ENCODE measurements around the gene ZNF474.

ZNF474 gene

GRCh38 chr5:122112733-122113558 lies 16.4 kb upstream of the ZNF474 start:
- Histone ChIP-seq H3K9me3 (ENCODE audit: control insufficient read depth, low read length) (no peaks in the 10 kb centered on the region), H3K4me1 (no peaks in the 10 kb centered on the region), H3K9ac (no peak overlapping the region), H3K27me3 (ENCODE audit: control insufficient read depth, insufficient read depth, low read length) (no peaks in the 10 kb centered on the region), H3K79me2 (no peaks in the 10 kb centered on the region), H3K4me2 (ENCODE audit: low read length) (no peak overlapping the region), H3K27ac (no peak overlapping the region), H3K4me3 (ENCODE audit: low read depth, low read length) (no peak overlapping the region), H2AFZ (no peak overlapping the region), H3K36me3 (ENCODE audit: control insufficient read depth, insufficient read depth, low read length) (no peaks in the 10 kb centered on the region)
- TF ChIP-seq CTCF (IDR thresholded peaks at IDR 0.05), result no peak

- H3K9ac ChIP-seq, result no peak overlapping the region
- TF ChIP-seq CTCF (IDR thresholded peaks at IDR 0.05), result no peak
- H3K4me2 ChIP-seq (ENCODE audit: low read length), result no peak overlapping the region
- H2AFZ ChIP-seq, result no peak overlapping the region
- H3K9me3 ChIP-seq (ENCODE audit: control insufficient read depth, low read length), result no peaks in the 10 kb centered on the region
- H3K36me3 ChIP-seq (ENCODE audit: control insufficient read depth, insufficient read depth, low read length), result no peaks in the 10 kb centered on the region
- no peaks in the 10 kb centered on the region for H3K27me3 ChIP-seq (ENCODE audit: control insufficient read depth, insufficient read depth, low read length)
- no peaks in the 10 kb centered on the region for H3K79me2 ChIP-seq
- no peak overlapping the region for H3K4me3 ChIP-seq (ENCODE audit: low read depth, low read length)
- no peaks in the 10 kb centered on the region for H3K4me1 ChIP-seq
- H3K27ac ChIP-seq, result no peak overlapping the region
Observed at GRCh38 chr5:122114501-122114900, 14.8 kb upstream of the ZNF474 start.

GRCh38 chr5:122118356-122118948 lies 10.9 kb upstream of the ZNF474 start:
- H3K4me3 ChIP-seq (ENCODE audit: low read depth, low read length), result no peak overlapping the region
- no peak overlapping the region for H3K27ac ChIP-seq
- no peaks in the 10 kb centered on the region for H3K4me1 ChIP-seq
- no peaks in the 10 kb centered on the region for H3K79me2 ChIP-seq
- H2AFZ ChIP-seq, result no peak overlapping the region
- no peaks in the 10 kb centered on the region for H3K27me3 ChIP-seq (ENCODE audit: control insufficient read depth, insufficient read depth, low read length)
- no peaks in the 10 kb centered on the region for H3K9me3 ChIP-seq (ENCODE audit: control insufficient read depth, low read length)
- no peak overlapping the region for H3K9ac ChIP-seq
- no peak overlapping the region for H3K4me2 ChIP-seq (ENCODE audit: low read length)
- no peaks in the 10 kb centered on the region for H3K36me3 ChIP-seq (ENCODE audit: control insufficient read depth, insufficient read depth, low read length)
- TF ChIP-seq CTCF (IDR thresholded peaks at IDR 0.05), result no peak

GRCh38 chr5:122119205-122119604 lies 10.1 kb upstream of the ZNF474 start:
- no peak for TF ChIP-seq CTCF (IDR thresholded peaks at IDR 0.05)
- H3K9ac ChIP-seq, result no peak overlapping the region

More at GRCh38 chr5:122119205-122119604, 10.1 kb upstream of the ZNF474 start:
- Histone ChIP-seq H3K27me3 (ENCODE audit: control insufficient read depth, insufficient read depth, low read length) (no peaks in the 10 kb centered on the region), H2AFZ (no peak overlapping the region), H3K4me1 (no peaks in the 10 kb centered on the region), H3K27ac (no peak overlapping the region), H3K4me3 (ENCODE audit: low read depth, low read length) (no peak overlapping the region), H3K4me2 (ENCODE audit: low read length) (no peak overlapping the region), H3K9me3 (ENCODE audit: control insufficient read depth, low read length) (no peaks in the 10 kb centered on the region), H3K36me3 (ENCODE audit: control insufficient read depth, insufficient read depth, low read length) (no peaks in the 10 kb centered on the region), H3K79me2 (no peaks in the 10 kb centered on the region)

Data from parathyroid adenoma (tissue), 2 donors.